H1 (cell line): ENCODE results near the gene MPND.

Source experiments
- NRF1 ChIP-seq: IDR thresholded peaks from 2 replicates; pipeline ENCODE4 v1.6.1; 2011; ENCODE audit warnings: mild to moderate bottlenecking, low read depth, low read length, improper control_type of control experiment
- SIX5 ChIP-seq: IDR thresholded peaks from 2 replicates; pipeline ENCODE4 v1.6.1; 2011; ENCODE audit warnings: mild to moderate bottlenecking, low read depth, low read length

GRCh38 chr19:4303819-4304537, 39.4 kb upstream of the MPND start:
- TF ChIP-seq SIX5 (no peak), NRF1 (no peak)
